MCF 10A (cell line): ENCODE measurements around the gene PIK3C2G. TPM values are rescaled to one million over a fixed set of nuclear protein-coding genes. Genes with fewer than 3 reads are reported as not detected.
"Not testable (repeated sequence)": the region's sequence is repeated elsewhere in the genome, so short reads cannot be mapped to it uniquely, and the experiment has no call there.

Experiments used
- BruUV-seq: library from RNA; stranded (reverse); fragments of 400-500 nt; replicated peaks from 2 replicates; lab custom pipeline; 2021; lab: Mats Ljungman, UMichigan
- CTCF ChIA-PET: fragments of 300-600 bp; sonication (Branson Sonifier 250); formaldehyde crosslinking; extraction: SDS; loops from one replicate; lab custom pipeline; 2021; ENCODE audit warnings: antibody characterized with exemption, inconsistent platforms; lab: Yijun Ruan, JAX
- POLR2A ChIA-PET: fragments of 300-600, 350-650 bp; sonication (Branson Sonifier 250); formaldehyde crosslinking; extraction: SDS; loops from one replicate; lab custom pipeline; 2020; ENCODE audit warnings: antibody characterized with exemption, inconsistent platforms; lab: Yijun Ruan, JAX
- DNase-seq: peaks from one replicate; pipeline ENCODE4 v3.0.0-alpha.2; 2018; ENCODE audit not compliant: unreplicated experiment
- H3K27ac Mint-ChIP-seq: one replicate; pipeline ENCODE4 v1.8.0; 2022; ENCODE audit warnings: mild to moderate bottlenecking, low read depth, mixed read lengths; ENCODE audit not compliant: unreplicated experiment
- H3K27me3 Mint-ChIP-seq: one replicate; pipeline ENCODE4 v1.8.0; 2022; ENCODE audit warnings: mixed read lengths; ENCODE audit not compliant: insufficient read depth, unreplicated experiment
- H3K36me3 Mint-ChIP-seq: one replicate; pipeline ENCODE4 v1.8.0; 2022; ENCODE audit warnings: mild to moderate bottlenecking, moderate library complexity, mixed read lengths; ENCODE audit not compliant: insufficient read depth, unreplicated experiment
- H3K4me1 Mint-ChIP-seq: one replicate; pipeline ENCODE4 v1.8.0; 2022; ENCODE audit warnings: mixed read lengths; ENCODE audit not compliant: insufficient read depth, unreplicated experiment
- H3K4me3 Mint-ChIP-seq: one replicate; pipeline ENCODE4 v1.8.0; 2022; ENCODE audit warnings: mild to moderate bottlenecking, moderate library complexity, mixed read lengths; ENCODE audit not compliant: unreplicated experiment
- H3K9me3 Mint-ChIP-seq: one replicate; pipeline ENCODE4 v1.8.0; 2022; ENCODE audit warnings: mixed read lengths; ENCODE audit not compliant: unreplicated experiment
- CTCF ChIP-seq: fragments of 200-600 bp; IDR thresholded peaks from one replicate; pipeline ENCODE4 v1.8.0; 2022; ENCODE audit warnings: antibody characterized with exemption, mild to moderate bottlenecking; ENCODE audit not compliant: unreplicated experiment
- intact Hi-C: fragments of 100-400 bp; cut with micrococcal nuclease; formaldehyde crosslinking; loops from 2 replicates; pipeline ENCODE4 v1.14.1; 2022
- total RNA-seq: library from RNA; stranded (reverse); gene quantifications from 2 replicates; pipeline ENCODE4 v1.2.3, GENCODE V29; 2022

PIK3C2G gene
- total RNA-seq, 1 experiment from 2014 or later = 10.6 TPM

GRCh38 chr12:18243238-18243637 lies 18.1 kb upstream of the PIK3C2G start:
- Mint-ChIP-seq H3K4me3 (no peak overlapping the region), H3K27ac (no peak overlapping the region), H3K36me3 (no peaks in the 10 kb centered on the region), H3K9me3 (no peaks in the 10 kb centered on the region), H3K27me3 (no peaks in the 10 kb centered on the region), H3K4me1 (no peaks in the 10 kb centered on the region)
- ChIA-PET CTCF (no interaction called here), POLR2A (no interaction called here)
- BruUV-seq = no TSS peak
- DNase-seq = no peak
- intact Hi-C loops = no loop called here
- no peak for TF ChIP-seq CTCF

- TF ChIP-seq CTCF = no peak
- Mint-ChIP-seq H3K27me3 (no peaks in the 10 kb centered on the region), H3K4me1 (no peaks in the 10 kb centered on the region), H3K36me3 (no peaks in the 10 kb centered on the region), H3K27ac (no peak overlapping the region), H3K4me3 (no peak overlapping the region), H3K9me3 (no peaks in the 10 kb centered on the region)
- DNase-seq = no peak
- POLR2A ChIA-PET = interaction anchor here (0.7 kb wide), 1 partner anchor 74 kb away, joined by 3 read pairs; no protein-coding TSS in a partner anchor
- CTCF ChIA-PET = interaction anchor here (0.6 to 3.5 kb wide), 6 partner anchors 9 to 209 kb away, joined by 3 to 28 read pairs (median 4); no protein-coding TSS in a partner anchor
- intact Hi-C loops = no loop called here
- no TSS peak for BruUV-seq
Observed at GRCh38 chr12:18246066-18246465, 15.3 kb upstream of the PIK3C2G start.

- no TSS peak for BruUV-seq
- Mint-ChIP-seq H3K4me1 (no peaks in the 10 kb centered on the region), H3K4me3 (no peak overlapping the region), H3K27me3 (no peaks in the 10 kb centered on the region), H3K27ac (no peak overlapping the region), H3K36me3 (no peaks in the 10 kb centered on the region), H3K9me3 (no peaks in the 10 kb centered on the region)
- peak; percentile 56 for TF ChIP-seq CTCF
- CTCF ChIA-PET = interaction anchor here (0.7 to 8.6 kb wide), 12 partner anchors 9 to 184 kb away, joined by 3 to 120 read pairs (median 4); partner anchors contain the start of gene PIK3C2G
- intact Hi-C loops = loop anchor here (1.0 to 10.0 kb wide), 6 partner anchors 70 to 936 kb away; no protein-coding TSS in a partner anchor
- POLR2A ChIA-PET = interaction anchor here (0.6 to 2.6 kb wide), 7 partner anchors 10 to 1309 kb away, joined by 3 to 20 read pairs (median 3); no protein-coding TSS in a partner anchor
- peak; percentile 73 for DNase-seq
Observed at GRCh38 chr12:18250313-18250916, 10.9 kb upstream of the PIK3C2G start.

- H3K27ac Mint-ChIP-seq = no peak overlapping the region
- no peak for DNase-seq
- no TSS peak for BruUV-seq
- H3K27me3 Mint-ChIP-seq = no peaks in the 10 kb centered on the region
- TF ChIP-seq CTCF = no peak
- peaks cover 8% of the 10 kb centered on the region for H3K36me3 Mint-ChIP-seq
- CTCF ChIA-PET = interaction anchor here (8.6 kb wide), 1 partner anchor 67 kb away, joined by 120 read pairs; no protein-coding TSS in a partner anchor
- no peak overlapping the region for H3K4me3 Mint-ChIP-seq
- H3K9me3 Mint-ChIP-seq = no peaks in the 10 kb centered on the region
- POLR2A ChIA-PET = no interaction called here
- intact Hi-C loops = loop anchor here (5.0 to 10.0 kb wide), 2 partner anchors 451 to 603 kb away; no protein-coding TSS in a partner anchor
- peaks cover 20% of the 10 kb centered on the region for H3K4me1 Mint-ChIP-seq
Observed at GRCh38 chr12:18254081-18254480, 7.2 kb upstream of the PIK3C2G start.

- ChIA-PET POLR2A (interaction anchor here (0.5 to 2.6 kb wide), 4 partner anchors 39 to 467 kb away, joined by 3 to 8 read pairs (median 4); no protein-coding TSS in a partner anchor), CTCF (interaction anchor here (8.6 kb wide), 1 partner anchor 66 kb away, joined by 120 read pairs; no protein-coding TSS in a partner anchor)
- not testable (repeated sequence) for H3K9me3 Mint-ChIP-seq, H3K36me3 Mint-ChIP-seq, H3K27ac Mint-ChIP-seq, BruUV-seq, H3K27me3 Mint-ChIP-seq, H3K4me3 Mint-ChIP-seq, DNase-seq
- peaks cover 28% of the 10 kb centered on the region for H3K4me1 Mint-ChIP-seq
- intact Hi-C loops = loop anchor here (10.0 kb wide), 1 partner anchor 450 kb away; no protein-coding TSS in a partner anchor
Observed at GRCh38 chr12:18255004-18255403, 6.3 kb upstream of the PIK3C2G start.
